WERI-Rb-1 (cell line): ENCODE results near the gene EFCAB11.

ENCODE experiments used
- DNase-seq: peaks from one replicate; pipeline ENCODE4 v3.0.0-alpha.2; 2020
- H3K27ac ChIP-seq: fragments of 250-450 bp; sonication (Bioruptor Pico); 2 replicates; pipeline ENCODE4 v1.5.1; 2020; ENCODE audit warnings: mild to moderate bottlenecking, moderate library complexity
- H3K27me3 ChIP-seq: fragments of 250-450 bp; sonication (Bioruptor Pico); 2 replicates; pipeline ENCODE4 v1.5.1; 2021; ENCODE audit warnings: mild to moderate bottlenecking, low read depth, moderate library complexity; ENCODE audit not compliant: insufficient read depth, severe bottlenecking
- H3K36me3 ChIP-seq: fragments of 250-450 bp; sonication (Bioruptor Pico); 2 replicates; pipeline ENCODE4 v1.5.1; 2020; ENCODE audit warnings: mild to moderate bottlenecking, moderate library complexity
- H3K4me3 ChIP-seq: 2 replicates; pipeline ENCODE4 v1.5.1; 2011; ENCODE audit warnings: low read depth, mild to moderate bottlenecking, control low read depth, low read length
- H3K9me3 ChIP-seq: fragments of 250-450 bp; sonication (Bioruptor Pico); 2 replicates; pipeline ENCODE4 v1.5.1; 2021; ENCODE audit warnings: mild to moderate bottlenecking, moderate library complexity; ENCODE audit not compliant: severe bottlenecking
- CTCF ChIP-seq: IDR thresholded peaks from 2 replicates; pipeline ENCODE4 v1.5.1; 2011; ENCODE audit warnings: low read depth, mild to moderate bottlenecking, control low read depth, inconsistent platforms, low read length

Gene EFCAB11

GRCh38 chr14:89773151-89773550 is 181.4 kb downstream of the EFCAB11 start:
- H3K27ac ChIP-seq: no peak overlapping the region
- no peak for TF ChIP-seq CTCF
- no peaks in the 10 kb centered on the region for H3K36me3 ChIP-seq
- no peaks in the 10 kb centered on the region for H3K27me3 ChIP-seq
- H3K9me3 ChIP-seq: no peaks in the 10 kb centered on the region
- no peak overlapping the region for H3K4me3 ChIP-seq
- DNase-seq: no peak

- no peak overlapping the region for H3K4me3 ChIP-seq
- H3K36me3 ChIP-seq: no peaks in the 10 kb centered on the region
- TF ChIP-seq CTCF: no peak
- H3K27ac ChIP-seq: no peak overlapping the region
- H3K9me3 ChIP-seq: no peaks in the 10 kb centered on the region
- no peak for DNase-seq
- H3K27me3 ChIP-seq: no peaks in the 10 kb centered on the region
Observed at GRCh38 chr14:89771251-89771650, 183.3 kb downstream of the EFCAB11 start.

- H3K27ac ChIP-seq: no peak overlapping the region
- H3K9me3 ChIP-seq: no peaks in the 10 kb centered on the region
- H3K27me3 ChIP-seq: no peaks in the 10 kb centered on the region
- no peaks in the 10 kb centered on the region for H3K36me3 ChIP-seq
- DNase-seq: peak; percentile 57
- no peak overlapping the region for H3K4me3 ChIP-seq
- TF ChIP-seq CTCF: peak; percentile 84
Observed at GRCh38 chr14:89767861-89768268, 186.7 kb downstream of the EFCAB11 start.

GRCh38 chr14:89767131-89767530 is 187.4 kb downstream of the EFCAB11 start:
- TF ChIP-seq CTCF: no peak
- no peak for DNase-seq
- no peaks in the 10 kb centered on the region for H3K9me3 ChIP-seq
- H3K36me3 ChIP-seq: no peaks in the 10 kb centered on the region
- H3K4me3 ChIP-seq: no peak overlapping the region
- H3K27ac ChIP-seq: no peak overlapping the region
- H3K27me3 ChIP-seq: no peaks in the 10 kb centered on the region

- no peak overlapping the region for H3K27ac ChIP-seq
- H3K4me3 ChIP-seq: no peak overlapping the region
- no peak for TF ChIP-seq CTCF
- no peak for DNase-seq
- no peaks in the 10 kb centered on the region for H3K36me3 ChIP-seq
- no peaks in the 10 kb centered on the region for H3K9me3 ChIP-seq
- H3K27me3 ChIP-seq: no peaks in the 10 kb centered on the region
Observed at GRCh38 chr14:89765346-89765745, 189.2 kb downstream of the EFCAB11 start.

- DNase-seq: no peak
- Histone ChIP-seq H3K4me3 (no peak overlapping the region), H3K27me3 (no peaks in the 10 kb centered on the region), H3K36me3 (no peaks in the 10 kb centered on the region), H3K27ac (no peak overlapping the region), H3K9me3 (no peaks in the 10 kb centered on the region)
- TF ChIP-seq CTCF: no peak
Observed at GRCh38 chr14:89760086-89760485, 194.4 kb downstream of the EFCAB11 start.
